Measurements from ENCODE around the gene NOXA1.

NOXA1 gene

DNA sequence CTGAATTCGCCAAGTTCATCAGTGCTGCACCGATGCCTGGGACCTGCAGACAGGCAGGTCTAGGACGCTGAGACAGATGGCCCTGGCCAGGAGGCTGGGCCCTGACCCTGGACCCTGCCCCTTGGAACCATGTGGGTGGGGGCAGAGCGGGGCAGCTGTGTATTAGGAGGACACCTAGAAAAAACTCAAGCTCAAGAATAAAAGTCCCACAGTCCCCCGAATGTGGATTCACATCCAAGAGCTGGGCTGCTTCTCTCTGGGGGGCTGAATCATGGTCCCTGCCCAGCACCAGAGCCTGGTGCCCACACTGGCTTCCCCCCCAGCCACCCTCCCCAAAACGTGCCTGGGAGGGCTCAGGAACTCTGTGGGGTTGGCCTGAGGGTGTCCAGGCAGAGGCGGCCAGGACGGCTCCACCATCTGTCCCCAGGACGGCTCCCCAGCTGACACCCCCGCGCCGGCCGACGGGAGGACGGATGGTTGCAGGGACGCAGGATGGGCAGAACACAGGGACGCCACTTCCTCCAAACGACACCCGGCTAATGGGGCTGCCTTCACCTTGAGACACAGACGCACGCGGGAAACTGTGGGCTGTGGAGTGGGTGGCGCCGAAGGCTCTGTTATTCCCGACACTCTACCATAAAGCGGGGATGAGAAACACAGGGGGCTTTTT is 35.2 kb upstream of the NOXA1 start:
- DNase-seq: no peak

DNA sequence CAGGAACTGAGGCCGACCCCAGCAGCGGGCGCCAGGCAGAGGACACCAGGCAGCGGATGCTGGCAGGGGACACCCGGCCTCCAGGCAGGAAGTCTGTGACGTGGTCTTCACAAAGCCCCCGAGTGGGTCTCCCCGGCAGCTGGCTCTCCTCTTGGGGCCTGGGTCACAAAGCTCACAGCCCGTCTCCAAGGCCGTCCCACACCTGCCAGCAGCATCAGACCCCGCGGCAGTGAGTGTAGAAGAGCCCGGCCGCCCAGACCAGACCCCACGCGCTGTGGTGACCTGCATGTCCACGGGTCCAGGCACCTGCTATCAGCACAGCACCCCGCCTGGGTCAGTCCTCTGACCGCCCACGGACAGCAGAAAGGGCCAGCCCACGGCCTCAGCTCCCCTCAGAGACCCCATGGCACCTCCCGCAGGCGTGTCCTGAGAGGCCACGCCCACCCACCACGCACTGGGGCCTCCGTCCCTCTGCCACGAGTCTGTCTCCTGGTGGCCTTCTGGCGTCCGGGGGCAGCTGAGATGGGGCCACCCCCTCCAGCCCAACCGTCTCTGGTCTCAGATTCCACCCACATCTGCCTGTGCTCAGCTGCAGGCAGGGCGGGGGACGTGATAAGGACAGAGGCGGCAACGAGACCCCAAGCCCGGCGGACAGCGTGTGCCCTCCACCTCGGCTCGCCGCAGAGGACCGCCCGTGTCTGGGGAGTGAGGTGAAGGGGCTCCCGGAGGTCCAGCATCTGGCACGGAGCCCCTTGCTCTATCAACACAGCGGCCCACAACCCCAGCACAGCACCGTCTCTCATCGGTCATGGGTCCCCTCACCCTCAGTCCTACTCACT is 34.4 kb upstream of the NOXA1 start:
- no peak for DNase-seq

DNA sequence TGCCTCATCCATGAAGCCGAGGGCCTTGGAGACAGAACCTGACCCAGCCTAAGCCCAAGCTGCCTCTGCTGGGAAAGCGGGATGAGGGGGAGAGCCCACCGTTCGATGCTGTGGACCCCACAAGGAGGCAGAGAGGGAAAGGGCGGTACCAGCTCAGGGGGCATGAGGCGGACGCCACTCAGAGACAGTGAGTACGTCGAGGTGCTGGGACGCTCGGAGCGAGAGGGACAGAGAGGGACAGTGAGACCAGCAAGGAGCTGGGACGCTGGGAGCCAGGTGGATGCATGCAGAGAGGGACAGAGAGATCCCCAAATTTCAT is 33.8 kb upstream of the NOXA1 start:
- no peak for DNase-seq

DNA sequence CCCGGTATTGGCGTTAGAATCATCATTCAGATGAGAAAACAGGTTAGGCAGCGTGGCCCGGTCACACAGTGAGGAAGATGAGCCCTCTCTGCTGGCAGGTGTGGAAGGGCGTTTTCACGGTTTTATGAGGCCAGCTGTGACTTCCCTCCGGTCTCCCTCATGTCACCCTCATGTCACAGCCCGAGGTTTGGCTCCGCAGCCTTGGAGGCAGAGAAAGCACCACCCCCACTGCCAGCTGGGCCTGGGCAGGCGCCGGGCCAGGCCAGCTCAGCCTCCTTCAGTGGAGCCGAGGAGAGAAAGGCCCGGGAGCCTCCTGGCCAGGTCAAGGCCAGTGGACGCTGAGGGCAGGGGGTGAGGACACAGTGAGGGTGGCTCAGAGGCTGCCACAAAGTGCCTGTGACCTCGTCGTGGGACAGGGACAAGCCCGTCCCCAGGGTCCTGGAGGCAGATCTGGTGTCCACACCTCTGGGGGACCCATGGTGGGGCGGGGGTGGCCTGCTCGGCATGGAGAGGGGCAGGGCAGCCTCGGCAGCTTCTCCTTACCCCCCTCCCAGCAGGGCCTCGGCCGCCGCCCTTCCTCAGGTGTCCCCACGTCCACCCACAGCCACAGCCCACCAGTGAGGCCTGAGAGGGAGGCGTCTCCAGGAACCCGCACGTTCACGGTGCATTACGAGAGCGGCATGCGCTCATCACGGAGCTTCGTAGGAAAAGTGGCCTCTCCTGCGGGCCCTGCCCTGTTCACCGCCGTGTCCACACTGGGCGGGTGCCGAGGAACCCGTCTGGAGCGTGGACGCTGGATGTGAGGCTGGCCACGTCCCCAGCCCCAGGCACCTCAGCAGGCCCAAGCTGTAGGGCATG is 32.4 kb upstream of the NOXA1 start:
- no peak for DNase-seq

DNA sequence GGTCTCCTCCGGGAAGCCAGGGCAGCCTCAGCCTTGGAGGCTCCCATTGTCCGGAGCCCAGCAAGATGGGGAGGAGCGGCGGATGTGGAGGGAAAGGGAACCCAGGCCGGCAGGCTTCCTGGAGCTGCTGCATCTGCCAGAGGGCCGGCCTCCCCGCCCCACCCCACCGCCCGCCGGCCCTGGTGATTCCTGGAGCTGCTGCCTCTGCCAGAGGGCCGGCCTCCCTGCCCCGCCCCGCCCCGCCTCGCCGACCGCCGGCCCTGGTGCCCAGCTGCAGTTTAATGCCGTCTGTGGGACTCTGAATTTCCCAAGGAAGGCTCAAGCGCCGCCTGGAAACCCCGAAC is 31.8 kb upstream of the NOXA1 start:
- no peak for DNase-seq

DNA sequence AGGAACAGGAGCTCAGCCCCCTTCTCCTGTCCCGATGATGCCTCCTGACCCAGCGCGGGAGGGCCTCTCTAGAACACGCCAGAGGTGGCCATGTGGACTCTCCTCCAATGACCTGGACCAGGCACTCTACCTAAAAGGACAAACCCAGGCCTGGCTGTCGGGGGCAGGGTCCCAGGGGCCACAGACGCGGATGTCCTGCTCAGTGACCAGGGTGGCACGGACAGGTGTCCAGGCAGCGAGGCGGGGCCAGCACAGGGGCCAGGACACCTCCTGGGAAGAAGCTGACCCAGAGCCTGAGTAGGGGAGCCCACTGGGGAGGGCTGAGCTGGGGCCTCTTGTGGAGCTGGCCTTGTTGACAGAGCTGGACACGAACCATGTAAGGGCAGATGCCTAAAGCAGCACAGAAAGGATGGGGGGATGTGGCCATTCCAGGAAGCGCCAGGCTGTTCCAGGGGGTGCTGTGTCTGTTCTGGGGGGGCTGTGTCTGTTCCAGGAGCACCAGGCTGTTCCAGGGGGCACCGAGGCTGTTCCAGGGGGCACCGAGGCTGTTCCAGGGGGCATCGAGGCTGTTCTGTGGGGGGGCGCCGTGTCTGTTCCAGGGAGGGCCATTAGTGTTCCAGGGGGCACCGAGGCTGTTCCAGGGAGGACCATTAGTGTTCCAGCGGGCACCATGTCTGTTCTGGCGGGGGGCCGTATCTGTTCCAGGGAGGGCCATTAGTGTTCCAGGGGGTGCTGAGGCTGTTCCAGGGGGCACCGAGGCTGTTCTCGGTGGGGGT is 30.8 kb upstream of the NOXA1 start:
- no peak for DNase-seq

DNA sequence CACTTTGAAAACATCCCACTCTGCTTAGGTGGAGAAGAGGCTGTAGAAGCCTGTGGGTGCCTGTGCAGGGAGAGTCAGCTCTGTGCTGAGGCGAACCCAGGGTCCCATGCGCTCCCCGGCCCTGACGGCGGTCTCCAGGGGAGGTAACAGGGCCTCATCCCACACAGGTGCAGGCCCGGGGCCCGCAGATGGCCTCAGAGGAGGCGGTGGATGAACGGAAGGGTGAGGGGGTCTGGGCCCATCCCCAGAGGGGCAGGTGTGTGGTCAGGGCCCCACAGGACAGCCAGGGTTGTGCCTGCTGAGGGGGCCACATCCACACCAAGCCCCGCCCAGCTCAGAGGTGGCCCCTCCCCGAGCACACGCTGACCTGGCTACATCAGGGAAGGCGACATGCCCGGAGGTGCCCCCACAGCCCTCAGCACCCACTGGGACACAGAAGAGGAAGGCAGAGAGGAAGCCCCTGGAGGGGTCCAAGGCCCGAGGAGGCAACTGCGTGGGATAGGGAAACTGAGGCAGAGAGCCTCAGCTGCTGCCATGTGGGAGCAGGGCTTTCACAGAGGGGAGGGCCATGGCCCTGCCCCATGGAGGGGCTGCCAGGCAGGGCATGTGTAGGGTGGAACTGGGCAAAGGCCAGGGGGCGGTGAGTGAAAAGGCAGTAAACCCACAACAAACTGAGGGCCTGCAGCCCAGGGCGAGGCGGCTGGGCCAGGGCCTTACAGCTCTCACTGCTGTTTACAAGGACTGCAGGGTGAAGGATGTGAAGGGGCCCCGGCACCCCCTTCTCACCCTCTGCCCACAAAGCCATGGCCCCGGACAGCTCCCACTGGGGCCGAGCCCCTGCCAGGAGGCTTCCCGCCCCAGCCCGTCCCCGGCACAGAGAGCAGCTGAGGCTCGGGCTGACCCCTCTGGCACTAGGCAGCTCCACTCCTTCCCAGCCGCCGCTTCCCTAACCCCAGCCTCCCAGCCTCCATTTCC is 29.7 kb upstream of the NOXA1 start:
- no peak for DNase-seq

DNA sequence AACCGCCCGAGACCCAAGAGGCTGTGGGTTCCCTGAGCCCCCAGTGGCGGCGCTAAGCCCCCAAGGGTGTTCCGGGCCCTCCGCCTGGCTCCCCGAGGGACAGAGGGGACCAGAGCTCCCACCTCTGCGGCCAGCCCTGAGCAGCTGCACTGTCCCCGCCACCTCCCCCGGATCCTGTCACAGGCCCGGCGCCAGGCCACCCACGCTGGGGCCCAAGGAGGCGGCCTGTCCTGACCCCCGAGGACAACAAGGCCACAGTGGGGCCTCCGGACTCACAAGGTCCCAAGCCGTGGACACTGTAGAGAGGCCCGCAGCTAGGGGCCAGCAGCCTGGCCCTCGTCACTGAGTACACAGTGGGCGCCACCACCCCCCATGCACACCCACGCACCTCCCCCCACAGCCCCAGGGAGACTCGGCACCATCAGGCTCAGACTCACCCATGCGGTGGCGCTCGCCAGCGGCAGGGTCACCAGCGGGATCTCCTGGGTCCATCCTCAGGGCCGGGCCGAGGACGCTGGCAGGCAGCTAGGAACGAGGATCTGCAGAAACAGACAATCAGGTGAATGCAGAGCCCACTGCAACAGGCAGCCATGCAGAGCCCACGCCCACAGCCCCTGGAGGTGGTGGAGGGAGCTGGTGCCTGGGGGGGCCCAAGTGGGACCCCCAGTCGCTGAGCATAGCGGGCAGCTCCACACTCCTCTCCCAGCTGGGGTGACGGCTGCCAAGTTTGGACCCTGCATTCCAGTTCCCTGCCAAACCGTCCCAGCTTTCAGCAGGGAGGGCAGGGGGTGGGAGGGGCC is 28.1 kb upstream of the NOXA1 start:
- no peak for DNase-seq

DNA sequence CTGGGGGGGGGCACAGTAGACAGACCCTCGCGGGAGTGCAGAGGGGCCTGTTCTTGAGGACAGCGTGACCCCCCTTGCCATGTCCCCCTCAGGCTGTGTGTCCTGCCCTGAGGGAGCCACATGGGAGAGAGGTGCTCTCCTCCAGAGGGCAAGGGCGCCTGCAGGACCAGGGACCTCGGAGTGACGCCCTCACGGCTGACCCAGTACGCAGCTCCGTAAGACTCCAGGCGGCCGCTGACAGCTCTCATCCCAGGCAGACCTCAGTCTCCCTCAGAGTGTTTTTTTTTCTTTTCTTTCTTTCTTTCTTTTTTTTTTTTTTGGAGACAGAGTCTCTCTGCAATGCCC is 27.6 kb upstream of the NOXA1 start:
- DNase-seq: no peak

DNA sequence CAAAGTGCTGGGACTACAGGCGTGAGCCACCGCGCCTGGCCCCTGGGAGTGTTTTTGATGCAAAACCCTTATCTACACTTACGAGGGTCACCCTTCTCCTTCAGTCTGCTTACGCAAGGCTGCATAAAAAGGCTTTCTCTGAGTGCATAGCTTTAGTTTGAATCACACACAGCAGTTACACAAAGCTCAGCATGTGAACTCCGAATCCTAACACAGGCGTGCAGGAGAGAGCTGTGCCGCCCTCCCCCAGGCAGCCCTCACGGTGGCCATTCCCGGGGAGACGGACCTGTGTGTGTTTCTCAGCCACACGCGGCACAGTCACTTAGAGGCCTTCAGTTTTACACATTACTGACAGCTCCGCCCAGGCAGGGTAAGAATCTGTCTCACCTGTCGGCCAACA is 27.0 kb upstream of the NOXA1 start:
- no peak for DNase-seq

DNA sequence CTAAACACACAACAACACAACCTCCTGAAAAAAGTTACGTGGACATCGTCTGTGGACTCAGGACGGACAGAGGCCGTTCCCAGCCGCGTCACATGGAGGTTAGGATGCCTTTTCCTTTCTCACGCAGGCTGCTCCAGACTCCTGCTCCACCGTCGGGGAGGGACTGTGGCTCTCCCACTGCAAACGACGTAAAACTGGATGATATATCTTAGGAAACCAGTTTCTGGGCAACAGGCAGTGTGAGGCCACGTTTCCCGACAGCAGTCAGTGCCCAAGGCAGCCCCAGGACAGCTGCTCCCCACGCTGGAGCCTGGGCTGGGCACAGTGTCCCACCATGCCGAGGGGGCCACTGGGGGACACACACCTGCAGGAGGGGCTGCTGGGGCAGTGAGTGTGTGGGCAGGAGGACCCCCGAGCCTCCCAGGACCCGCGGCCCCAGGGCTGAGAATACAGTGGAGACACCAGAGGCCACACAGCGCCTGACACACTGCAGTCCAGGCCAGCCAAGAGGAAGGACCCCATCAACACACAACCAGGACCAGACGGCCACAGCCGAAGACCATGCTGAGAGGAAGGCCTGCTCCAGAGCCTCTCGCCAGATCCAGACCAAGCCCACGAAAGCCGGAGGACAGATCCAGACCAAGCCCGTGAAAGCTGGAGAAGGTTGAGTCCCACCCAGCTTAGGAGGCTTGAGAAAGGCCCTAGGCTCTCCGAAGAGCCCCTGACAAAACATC is 26.4 kb upstream of the NOXA1 start:
- no peak for DNase-seq

DNA sequence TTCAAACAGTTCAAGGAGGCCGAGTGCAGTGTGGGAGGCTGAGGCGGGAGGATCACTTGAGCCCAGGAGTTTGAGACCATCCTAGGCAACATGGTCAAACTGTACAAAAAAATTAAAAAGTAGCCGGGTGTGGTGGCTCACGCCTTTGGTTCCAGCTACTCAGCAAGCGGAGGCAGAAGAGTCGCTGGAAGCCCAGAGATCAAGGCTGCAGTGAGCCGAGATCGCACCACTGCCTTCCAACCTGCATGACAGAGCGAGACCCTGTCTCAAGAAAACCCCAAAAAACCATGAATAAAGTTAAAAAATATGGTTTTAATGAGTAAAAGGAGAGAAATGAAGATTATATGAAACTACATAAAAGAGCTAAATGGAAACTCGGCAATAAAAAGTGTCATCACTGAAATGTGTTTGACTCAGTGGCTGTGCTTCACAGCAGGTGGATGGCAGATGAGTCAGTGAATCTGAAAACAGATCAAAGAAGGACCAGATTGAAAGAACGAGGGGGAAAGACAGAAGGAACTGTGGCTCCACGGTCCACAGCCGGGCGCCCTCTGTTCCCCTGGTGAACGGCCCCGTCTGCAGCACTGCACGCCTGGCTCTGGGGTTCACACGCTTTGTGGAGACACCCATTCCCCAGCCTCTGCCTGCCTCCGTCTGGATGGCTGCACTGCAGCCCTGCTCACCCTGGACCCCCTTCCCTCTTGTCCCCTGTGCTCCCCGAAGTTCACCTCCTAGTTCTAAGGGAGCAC is 25.3 kb upstream of the NOXA1 start:
- no peak for DNase-seq

DNA sequence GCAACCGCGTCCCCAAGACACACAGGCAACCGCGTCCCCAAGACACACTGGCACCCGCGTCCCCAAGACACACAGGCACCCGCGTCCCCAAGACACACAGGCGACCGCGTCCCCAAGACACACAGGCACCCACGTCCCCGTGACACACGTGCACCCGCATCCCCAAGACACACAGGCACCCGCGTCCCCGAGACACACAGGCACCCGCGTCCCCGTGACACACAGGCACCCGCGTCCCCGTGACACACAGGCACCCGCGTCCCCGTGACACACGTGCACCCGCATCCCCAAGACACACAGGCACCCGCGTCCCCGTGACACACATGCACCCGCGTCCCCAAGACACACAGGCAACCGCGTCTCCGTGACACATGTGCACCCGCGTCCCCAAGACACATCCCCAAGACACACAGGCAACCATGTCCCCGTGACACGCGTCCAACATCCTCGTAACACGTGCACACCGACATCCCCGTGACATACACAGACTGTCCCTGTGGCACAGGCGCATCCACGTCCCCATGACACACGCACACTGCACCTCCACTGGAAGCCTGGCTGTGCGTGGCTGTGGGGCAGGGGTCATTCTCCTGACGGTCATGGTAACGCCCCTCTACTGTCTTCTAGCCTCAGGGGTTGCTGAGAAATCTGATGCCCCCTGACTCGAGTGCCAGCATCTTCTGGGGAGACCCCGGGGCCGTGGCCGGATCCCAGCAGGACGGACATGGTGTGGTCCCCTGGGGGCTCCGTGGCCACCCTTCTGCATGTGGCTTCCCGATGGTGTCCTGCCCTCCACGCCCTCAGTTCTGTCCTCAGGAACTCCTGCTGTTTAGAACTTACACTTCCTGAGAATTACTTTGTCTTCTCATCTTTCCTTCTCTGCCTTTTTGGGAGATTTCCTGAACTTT is 24.4 kb upstream of the NOXA1 start:
- DNase-seq: no peak

DNA sequence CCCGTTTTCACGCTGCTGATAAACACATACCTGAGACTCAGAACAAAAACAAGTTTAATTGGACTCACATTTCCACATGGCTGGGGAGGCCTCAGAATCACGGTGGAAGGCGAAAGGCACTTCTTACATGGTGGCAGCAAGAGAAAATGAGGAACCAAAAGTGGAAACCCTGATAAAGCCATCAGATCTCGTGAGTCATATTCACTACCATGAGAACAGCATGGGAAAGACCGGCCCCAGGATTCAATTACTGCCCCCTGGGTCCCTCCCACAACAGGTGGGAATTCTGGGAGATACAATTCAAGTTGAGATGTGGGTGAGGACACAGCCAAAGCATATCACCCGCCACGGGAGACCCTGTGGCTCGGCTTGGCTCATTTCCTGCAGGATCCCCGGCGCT is 20.4 kb upstream of the NOXA1 start:
- peak; percentile 67 for DNase-seq

DNA sequence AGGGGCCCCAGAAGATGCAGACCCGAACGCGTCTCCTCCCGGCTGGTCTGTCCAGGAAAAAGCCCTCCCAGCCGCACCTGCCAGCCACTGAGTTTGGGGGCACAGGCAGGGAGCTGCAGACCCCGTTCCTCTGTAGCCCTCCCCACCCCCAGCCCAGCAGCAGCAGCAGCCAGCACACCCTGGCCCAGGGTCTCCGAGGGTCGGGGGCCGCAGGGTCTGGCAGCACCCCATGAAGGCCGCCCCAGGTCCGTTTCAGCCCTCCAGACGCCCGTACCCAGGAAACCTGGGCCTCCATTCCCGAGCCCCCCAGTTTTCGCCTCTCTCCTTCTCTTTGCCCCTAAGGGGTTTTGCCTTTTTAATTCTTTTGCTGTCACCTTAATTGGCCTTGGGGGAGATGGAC is 19.9 kb upstream of the NOXA1 start:
- no peak for DNase-seq

DNA sequence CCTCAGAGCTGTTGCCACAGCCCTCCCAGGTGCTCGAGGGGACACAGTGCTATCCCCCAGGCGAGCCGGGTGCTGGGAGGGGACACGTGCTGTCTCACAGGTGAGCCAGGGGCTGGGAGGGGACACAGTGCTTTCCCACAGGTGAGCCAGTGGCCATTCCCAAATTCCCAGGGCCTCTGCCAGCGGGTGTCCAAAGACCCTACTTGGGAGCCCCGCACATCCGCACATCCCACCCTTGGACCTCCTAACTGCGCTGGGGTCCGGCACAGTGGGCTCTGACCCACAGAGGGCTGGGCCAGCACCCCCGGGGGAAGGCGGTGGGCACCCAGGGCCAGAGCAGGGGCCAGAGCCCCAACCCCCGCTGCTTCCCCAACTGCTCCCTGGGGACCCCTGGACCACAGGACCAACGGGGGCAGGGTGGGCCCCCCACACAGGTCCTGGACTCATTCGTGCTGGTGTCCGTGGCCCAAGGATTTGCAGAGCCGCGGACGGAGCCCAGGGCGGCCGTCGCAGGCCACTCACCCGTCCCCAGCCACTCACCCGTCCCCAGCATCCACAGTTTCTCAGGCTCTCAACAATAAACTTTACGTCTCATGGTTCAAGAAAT is 18.1 kb upstream of the NOXA1 start:
- DNase-seq: no peak

DNA sequence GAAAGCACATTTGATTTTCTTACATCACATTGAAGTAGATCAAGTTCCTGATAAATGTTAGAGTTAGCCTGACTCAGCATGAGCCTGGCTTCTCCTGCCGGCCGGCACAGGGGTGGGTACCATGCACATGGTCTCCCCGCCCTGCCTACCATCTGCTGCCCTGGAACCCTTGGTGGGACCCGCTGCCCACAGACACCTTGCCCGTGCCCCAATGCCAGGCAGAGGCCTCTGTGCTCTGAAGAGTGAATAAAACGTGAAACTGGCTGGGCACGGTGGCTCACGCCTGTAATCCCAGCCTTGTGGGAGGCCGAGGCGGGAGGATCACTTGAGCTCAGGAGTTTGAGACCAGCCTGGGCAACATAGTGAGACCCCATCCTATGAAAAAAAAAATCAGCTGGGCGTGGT is 17.5 kb upstream of the NOXA1 start:
- peak; percentile 16 for DNase-seq
